Activated naive CD8-positive, alpha-beta T cell (primary cell): Measurements from ENCODE around the gene ACVR1B.

Source experiments
- H3K27ac Mint-ChIP-seq: one replicate; pipeline ENCODE4 v1.8.0; 2021; ENCODE audit warnings: mixed read lengths
- H3K27me3 Mint-ChIP-seq: one replicate; pipeline ENCODE4 v1.8.0; 2021; ENCODE audit warnings: mixed read lengths
- H3K36me3 Mint-ChIP-seq: one replicate; pipeline ENCODE4 v1.8.0; 2021; ENCODE audit warnings: mixed read lengths
- H3K4me1 Mint-ChIP-seq: one replicate; pipeline ENCODE4 v1.8.0; 2021; ENCODE audit warnings: low read depth, mixed read lengths
- H3K4me3 Mint-ChIP-seq: one replicate; pipeline ENCODE4 v1.8.0; 2021; ENCODE audit warnings: mild to moderate bottlenecking, mixed read lengths
- H3K9me3 Mint-ChIP-seq: one replicate; pipeline ENCODE4 v1.8.0; 2021; ENCODE audit warnings: low read depth, mixed read lengths

Gene ACVR1B

GRCh38 chr12:52023182-52023975, 71.9 kb downstream of the ACVR1B start:
- Mint-ChIP-seq H3K9me3 (no peaks in the 10 kb centered on the region), H3K4me3 (peak overlapping the region; percentile 88), H3K27ac (peak overlapping the region; percentile 95), H3K36me3 (no peaks in the 10 kb centered on the region), H3K27me3 (no peaks in the 10 kb centered on the region), H3K4me1 (peaks cover 47% of the 10 kb centered on the region)

DNA sequence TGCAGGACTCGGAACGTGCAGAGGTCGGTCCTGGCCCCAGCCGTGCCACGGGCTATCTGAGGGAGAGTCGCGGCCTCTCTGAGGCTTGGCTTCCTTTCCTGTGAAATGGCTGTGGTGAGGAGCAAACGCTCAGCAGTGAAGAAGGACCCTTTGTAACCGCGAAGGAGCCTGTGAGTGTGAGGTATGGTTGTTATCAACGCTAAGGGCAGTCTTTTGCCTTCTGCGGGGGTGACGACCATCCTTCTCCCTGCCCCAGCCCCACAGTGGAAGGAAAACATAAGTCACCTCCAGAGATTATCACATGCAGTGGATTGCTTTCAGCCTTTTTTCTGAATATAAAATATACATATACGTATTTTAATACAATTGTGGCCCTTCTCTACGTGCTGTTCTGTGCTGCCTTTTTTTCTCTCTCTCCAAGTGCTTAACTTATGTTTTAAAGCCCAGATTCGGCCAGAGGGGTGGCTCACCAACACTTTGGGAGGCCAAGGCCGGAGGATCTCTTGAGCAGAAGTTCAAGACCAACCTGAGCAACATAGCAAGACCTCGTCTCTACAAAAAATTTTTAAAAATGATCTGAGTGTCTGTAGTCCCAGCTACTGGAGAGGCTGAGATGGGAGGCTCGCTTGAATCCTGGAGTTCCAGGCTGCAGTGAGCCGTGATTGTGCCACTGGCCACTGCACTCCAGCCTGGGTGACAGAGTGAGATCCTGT, 72.6 kb downstream of the ACVR1B start:
- H3K36me3 Mint-ChIP-seq: no peaks in the 10 kb centered on the region
- H3K9me3 Mint-ChIP-seq: no peaks in the 10 kb centered on the region
- H3K4me1 Mint-ChIP-seq: peaks cover 47% of the 10 kb centered on the region
- H3K4me3 Mint-ChIP-seq: peak overlapping the region; percentile 88
- no peaks in the 10 kb centered on the region for H3K27me3 Mint-ChIP-seq
- peak overlapping the region; percentile 95 for H3K27ac Mint-ChIP-seq

- Mint-ChIP-seq H3K4me3 (peak overlapping the region; percentile 88), H3K27ac (peak overlapping the region; percentile 95), H3K9me3 (no peaks in the 10 kb centered on the region), H3K27me3 (no peaks in the 10 kb centered on the region), H3K4me1 (peaks cover 47% of the 10 kb centered on the region), H3K36me3 (no peaks in the 10 kb centered on the region)
Observed at GRCh38 chr12:52024845-52025230, 73.3 kb downstream of the ACVR1B start.

GRCh38 chr12:52026263-52026662, 74.8 kb downstream of the ACVR1B start:
- H3K4me1 Mint-ChIP-seq: peaks cover 34% of the 10 kb centered on the region
- peak overlapping the region; percentile 30 for H3K27ac Mint-ChIP-seq
- no peaks in the 10 kb centered on the region for H3K9me3 Mint-ChIP-seq
- H3K27me3 Mint-ChIP-seq: no peaks in the 10 kb centered on the region
- H3K4me3 Mint-ChIP-seq: peak overlapping the region; percentile 88
- H3K36me3 Mint-ChIP-seq: no peaks in the 10 kb centered on the region

- Mint-ChIP-seq H3K4me1 (peaks cover 36% of the 10 kb centered on the region), H3K36me3 (no peaks in the 10 kb centered on the region), H3K9me3 (no peaks in the 10 kb centered on the region), H3K4me3 (no peak overlapping the region), H3K27me3 (no peaks in the 10 kb centered on the region), H3K27ac (no peak overlapping the region)
Observed at GRCh38 chr12:52027085-52027843, 75.8 kb downstream of the ACVR1B start.

GRCh38 chr12:52029685-52030084, 78.2 kb downstream of the ACVR1B start:
- H3K27me3 Mint-ChIP-seq: no peaks in the 10 kb centered on the region
- H3K4me1 Mint-ChIP-seq: peaks cover 42% of the 10 kb centered on the region
- no peak overlapping the region for H3K4me3 Mint-ChIP-seq
- H3K9me3 Mint-ChIP-seq: no peaks in the 10 kb centered on the region
- H3K27ac Mint-ChIP-seq: no peak overlapping the region
- H3K36me3 Mint-ChIP-seq: no peaks in the 10 kb centered on the region

GRCh38 chr12:52032446-52032803, 80.9 kb downstream of the ACVR1B start:
- Mint-ChIP-seq H3K4me3 (peak overlapping the region; percentile 77), H3K9me3 (no peaks in the 10 kb centered on the region), H3K27ac (peak overlapping the region; percentile 55), H3K27me3 (no peaks in the 10 kb centered on the region), H3K36me3 (no peaks in the 10 kb centered on the region), H3K4me1 (peaks cover 38% of the 10 kb centered on the region)

- Mint-ChIP-seq H3K4me3 (peak overlapping the region; percentile 85), H3K4me1 (peaks cover 39% of the 10 kb centered on the region), H3K36me3 (no peaks in the 10 kb centered on the region), H3K27me3 (no peaks in the 10 kb centered on the region), H3K9me3 (no peaks in the 10 kb centered on the region), H3K27ac (peak overlapping the region; percentile 75)
Observed at GRCh38 chr12:52032804-52033445, 81.4 kb downstream of the ACVR1B start.

DNA sequence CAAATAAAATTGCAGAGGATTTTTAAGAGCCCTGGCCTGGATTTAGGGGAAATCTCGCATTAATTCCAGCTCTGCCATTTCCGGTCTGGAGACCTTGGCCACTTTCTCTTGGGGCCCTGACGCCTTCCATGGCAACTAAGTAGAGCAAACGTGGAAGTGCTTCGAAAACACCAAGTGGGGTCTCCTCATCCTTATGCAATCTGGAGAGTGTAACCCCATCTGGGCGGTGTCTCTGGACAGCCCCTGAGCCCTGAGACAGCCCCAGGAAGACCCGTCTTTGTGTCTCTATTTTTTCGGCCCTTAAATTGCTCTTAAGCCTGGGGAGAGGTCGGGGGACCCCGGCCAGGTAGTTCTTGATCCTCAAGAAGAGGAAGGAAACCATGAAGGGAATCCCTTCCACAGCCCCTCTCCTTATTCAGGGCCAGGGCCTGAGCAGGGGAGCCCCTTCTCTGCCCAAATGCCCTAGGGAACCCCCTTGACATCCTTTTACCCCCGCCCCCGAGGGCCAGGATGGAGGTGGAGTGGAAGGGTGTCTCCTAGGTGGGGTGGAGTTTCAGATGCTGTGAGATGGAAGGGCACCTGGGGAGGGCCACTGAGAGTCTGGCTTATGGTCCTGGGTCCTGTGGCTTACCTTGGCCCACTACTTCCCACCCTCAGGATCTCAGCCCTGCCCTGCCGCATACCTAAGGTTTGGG, 82.1 kb downstream of the ACVR1B start:
- Mint-ChIP-seq H3K27me3 (no peaks in the 10 kb centered on the region), H3K9me3 (no peaks in the 10 kb centered on the region), H3K4me3 (peak overlapping the region; percentile 85), H3K4me1 (peaks cover 45% of the 10 kb centered on the region), H3K27ac (peak overlapping the region; percentile 75), H3K36me3 (no peaks in the 10 kb centered on the region)

GRCh38 chr12:52035190-52035589, 83.7 kb downstream of the ACVR1B start:
- Mint-ChIP-seq H3K27ac (no peak overlapping the region), H3K9me3 (no peaks in the 10 kb centered on the region), H3K4me1 (peaks cover 59% of the 10 kb centered on the region), H3K4me3 (no peak overlapping the region), H3K27me3 (no peaks in the 10 kb centered on the region), H3K36me3 (no peaks in the 10 kb centered on the region)

DNA sequence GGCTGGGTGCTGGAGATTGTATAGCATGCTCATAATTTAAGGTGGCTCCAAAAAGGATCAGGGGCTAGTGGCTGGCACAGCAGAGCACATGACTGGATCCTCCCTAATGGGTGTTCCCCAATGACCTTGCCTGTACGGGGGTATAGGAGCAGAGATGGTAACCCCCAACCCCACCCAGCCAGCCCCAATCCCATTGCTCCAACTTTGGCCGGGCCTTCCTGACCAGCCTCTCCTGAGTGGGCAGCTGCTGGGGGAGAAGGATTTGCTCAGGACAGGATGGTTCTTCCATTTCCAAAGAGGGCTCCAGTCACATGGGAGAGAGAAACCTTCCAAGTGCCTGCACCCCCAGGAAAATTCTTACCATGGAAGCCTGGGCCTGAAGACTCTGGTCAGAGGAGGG, 84.4 kb downstream of the ACVR1B start:
- Mint-ChIP-seq H3K9me3 (no peaks in the 10 kb centered on the region), H3K27me3 (no peaks in the 10 kb centered on the region), H3K4me1 (peaks cover 67% of the 10 kb centered on the region), H3K4me3 (peak overlapping the region; percentile 79), H3K27ac (no peak overlapping the region), H3K36me3 (no peaks in the 10 kb centered on the region)

DNA sequence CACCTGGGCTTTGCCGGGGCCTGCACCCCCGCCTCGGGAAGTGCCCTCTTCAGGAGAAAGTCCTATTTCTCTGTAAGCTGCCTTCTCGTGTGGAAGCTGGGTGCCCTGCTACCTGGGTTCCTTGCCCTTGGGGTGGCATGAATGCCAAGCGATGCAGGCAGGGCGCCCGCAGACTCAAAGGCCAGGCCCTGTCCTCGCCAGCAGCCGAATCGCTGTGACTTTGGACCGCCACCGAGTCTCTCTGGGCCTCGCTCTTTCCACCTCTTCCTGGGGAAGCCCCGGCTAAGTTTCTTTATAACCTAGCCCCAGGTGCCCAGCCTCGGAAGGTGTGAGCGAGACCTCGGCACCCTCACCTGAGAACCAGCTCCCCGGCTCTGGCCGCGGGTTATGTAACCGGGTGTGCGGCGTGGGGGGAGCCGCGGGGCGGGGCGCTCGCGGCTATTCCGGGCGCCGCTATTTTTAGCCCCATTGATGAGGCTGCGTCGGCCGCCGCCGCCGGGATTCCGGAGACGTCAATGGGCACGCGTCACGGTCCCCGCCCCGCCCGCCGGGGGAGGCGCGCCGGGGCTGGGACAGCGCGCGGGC, 85.2 kb downstream of the ACVR1B start:
- Mint-ChIP-seq H3K4me3 (peak overlapping the region; percentile 79), H3K27me3 (no peaks in the 10 kb centered on the region), H3K9me3 (no peaks in the 10 kb centered on the region), H3K36me3 (no peaks in the 10 kb centered on the region), H3K4me1 (peaks cover 73% of the 10 kb centered on the region), H3K27ac (no peak overlapping the region)

GRCh38 chr12:52037248-52037861, 85.9 kb downstream of the ACVR1B start:
- Mint-ChIP-seq H3K27ac (no peak overlapping the region), H3K4me3 (peak overlapping the region; percentile 83), H3K4me1 (peaks cover 75% of the 10 kb centered on the region), H3K36me3 (no peaks in the 10 kb centered on the region), H3K9me3 (no peaks in the 10 kb centered on the region), H3K27me3 (no peaks in the 10 kb centered on the region)

- Mint-ChIP-seq H3K4me1 (peaks cover 71% of the 10 kb centered on the region), H3K27me3 (no peaks in the 10 kb centered on the region), H3K9me3 (no peaks in the 10 kb centered on the region)
Observed at GRCh38 chr12:52038447-52038846, 86.9 kb downstream of the ACVR1B start.

More at GRCh38 chr12:52038447-52038846, 86.9 kb downstream of the ACVR1B start:
- peak overlapping the region; percentile 30 for H3K27ac Mint-ChIP-seq
- H3K4me3 Mint-ChIP-seq: peak overlapping the region; percentile 83
- H3K36me3 Mint-ChIP-seq: no peaks in the 10 kb centered on the region
